Activated T-cell treated with anti-CD3 and anti-CD28 coated beads, Interleukin-2, amount 50 U/mL, for 24 hours (primary cell): ENCODE measurements around the gene DNAJB5.
"Not testable (repeated sequence)": the region's sequence is repeated elsewhere in the genome, so short reads cannot be mapped to it uniquely, and the experiment has no call there.

ENCODE experiments used
- DNase-seq: peaks from one replicate; pipeline ENCODE4 v3.0.0-alpha.2; 2020
- H3K27ac Mint-ChIP-seq: 2 replicates; pipeline ENCODE4 v1.8.0; 2020; ENCODE audit warnings: mild to moderate bottlenecking, mixed read lengths
- H3K27me3 Mint-ChIP-seq: 2 replicates; pipeline ENCODE4 v1.8.0; 2020; ENCODE audit warnings: mixed read lengths
- H3K36me3 Mint-ChIP-seq: 2 replicates; pipeline ENCODE4 v1.8.0; 2020; ENCODE audit warnings: low read depth, mixed read lengths
- H3K4me1 Mint-ChIP-seq: 2 replicates; pipeline ENCODE4 v1.8.0; 2020; ENCODE audit warnings: low read depth, mixed read lengths
- H3K4me3 Mint-ChIP-seq: 2 replicates; pipeline ENCODE4 v1.8.0; 2020; ENCODE audit warnings: mild to moderate bottlenecking, moderate library complexity, mixed read lengths
- H3K9me3 Mint-ChIP-seq: 2 replicates; pipeline ENCODE4 v1.8.0; 2020; ENCODE audit warnings: mixed read lengths

The DNAJB5 gene

DNA sequence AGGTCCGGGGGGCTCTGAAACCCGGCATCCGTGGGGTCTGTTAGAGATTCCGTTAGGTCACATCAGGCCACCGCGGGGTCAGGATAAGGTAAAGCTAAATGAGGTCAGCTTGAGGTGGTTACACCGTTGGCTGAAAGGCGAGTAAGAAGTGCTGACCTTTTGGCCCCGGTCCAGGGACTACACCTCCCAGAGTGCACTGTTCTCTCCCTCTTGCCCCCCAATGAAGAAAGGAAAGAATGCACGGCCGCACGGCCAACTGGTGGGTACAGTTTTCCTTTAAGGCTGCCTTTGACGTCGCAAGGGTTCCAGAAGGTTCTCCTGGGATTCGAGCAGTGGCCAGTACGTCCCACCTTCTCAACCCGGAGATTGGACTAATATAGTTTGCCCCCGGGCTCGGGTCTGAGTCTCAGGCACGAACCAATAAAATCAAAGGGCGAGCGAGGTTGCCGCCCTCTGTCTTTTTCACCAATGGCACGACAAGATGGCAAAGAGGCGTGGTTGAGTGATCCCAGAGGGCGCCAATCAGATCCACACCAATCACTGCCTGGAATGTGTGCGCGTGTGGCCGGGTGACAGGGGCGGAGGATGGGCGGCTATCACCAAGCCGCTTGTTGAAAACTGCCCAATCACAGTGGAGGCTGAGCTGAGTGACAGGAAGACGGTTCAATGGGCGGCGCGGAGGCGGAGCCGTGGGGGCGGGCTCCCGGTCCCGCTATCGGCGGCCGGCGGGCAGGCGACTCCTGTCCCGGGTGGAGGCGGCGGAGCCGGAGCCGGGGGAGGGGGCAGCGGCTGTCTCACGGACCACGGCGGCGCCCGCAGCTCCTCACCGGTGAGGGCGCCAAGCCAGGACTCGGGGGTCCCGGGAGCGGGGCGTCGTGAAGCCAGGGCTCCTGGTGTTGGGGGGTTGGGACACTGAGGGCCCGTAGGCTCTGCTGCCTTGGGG, at the start of gene DNAJB5:
DNAJB5 (plus strand) TSS at position 743 of the 943 bp plus-strand sequence. CDS start 886 bp downstream, outside the sequence.
- Mint-ChIP-seq H3K36me3 (no peaks in the 10 kb centered on the region), H3K9me3 (no peaks in the 10 kb centered on the region), H3K4me3 (peak within 1 kb of the TSS; percentile 85), H3K4me1 (peaks cover 84% of the 10 kb centered on the region), H3K27me3 (no peaks in the 10 kb centered on the region), H3K27ac (peak within 1 kb of the TSS; percentile 98)
- peak; percentile 99 for DNase-seq

DNA sequence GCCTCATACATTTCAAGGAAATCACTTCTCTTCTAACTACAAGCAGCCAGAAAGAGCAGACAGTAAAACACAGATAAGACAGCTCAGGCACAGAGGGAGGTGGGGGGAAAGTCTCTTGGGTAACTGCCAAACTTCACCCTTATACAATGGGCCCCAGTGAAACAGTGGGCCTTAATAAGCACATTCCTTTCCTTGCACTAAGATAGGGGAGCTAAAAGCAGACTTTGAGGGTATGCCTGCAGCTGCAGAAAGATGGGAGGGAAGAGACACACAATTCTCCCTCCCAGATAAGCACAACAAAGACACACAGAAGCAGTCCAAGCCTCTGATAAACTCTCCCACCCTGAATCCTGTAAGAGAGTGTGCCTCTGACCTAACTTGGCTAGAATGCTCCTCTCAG, 49.6 kb upstream of the DNAJB5 start:
- H3K36me3 Mint-ChIP-seq, H3K4me1 Mint-ChIP-seq, H3K4me3 Mint-ChIP-seq, H3K27ac Mint-ChIP-seq, H3K9me3 Mint-ChIP-seq, DNase-seq: not testable (repeated sequence)
- H3K27me3 Mint-ChIP-seq, result peaks cover 16% of the 10 kb centered on the region

DNA sequence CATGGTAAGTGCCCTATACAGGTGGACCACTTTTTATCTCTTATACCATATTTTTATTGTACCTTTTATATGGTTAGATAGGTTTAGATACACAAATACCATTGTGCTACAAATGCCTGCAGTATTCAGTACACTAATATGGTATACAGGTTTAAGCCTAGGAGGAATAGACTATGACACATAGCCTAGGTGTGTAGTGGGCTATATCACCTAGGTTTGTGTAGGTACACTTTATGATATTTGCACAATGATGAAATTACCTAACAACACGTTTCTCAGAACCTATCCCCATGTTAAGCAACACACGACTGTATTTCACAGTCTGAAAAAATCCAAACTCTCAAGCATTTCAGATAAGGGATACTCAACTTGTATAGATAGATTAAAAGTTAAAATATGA, 41.1 kb upstream of the DNAJB5 start:
- H3K27ac Mint-ChIP-seq, result no peak overlapping the region
- H3K36me3 Mint-ChIP-seq, result no peaks in the 10 kb centered on the region
- no peaks in the 10 kb centered on the region for H3K9me3 Mint-ChIP-seq
- no peak for DNase-seq
- peaks cover 39% of the 10 kb centered on the region for H3K27me3 Mint-ChIP-seq
- H3K4me1 Mint-ChIP-seq, result no peaks in the 10 kb centered on the region
- H3K4me3 Mint-ChIP-seq, result no peak overlapping the region

DNA sequence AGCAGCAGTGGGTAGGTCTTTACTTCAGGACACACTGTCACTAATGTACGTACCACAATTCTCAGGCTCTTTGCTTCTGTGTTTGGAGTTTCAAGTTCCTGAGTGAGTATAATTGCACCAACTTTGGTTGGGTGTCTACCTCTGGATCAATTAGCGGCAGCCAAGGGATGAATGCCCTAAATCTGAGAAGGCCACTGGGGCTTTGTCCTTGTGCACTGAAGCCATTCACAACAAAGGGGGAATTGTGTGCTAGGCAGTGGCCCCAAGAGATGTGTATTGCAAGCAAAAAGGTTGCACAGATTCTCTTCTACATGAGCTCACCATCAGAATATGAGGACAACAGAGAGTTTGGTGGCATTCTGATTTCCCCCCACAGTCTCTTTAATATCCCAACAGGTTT, 35.3 kb upstream of the DNAJB5 start:
- peaks cover 7% of the 10 kb centered on the region for H3K4me1 Mint-ChIP-seq
- H3K36me3 Mint-ChIP-seq, result no peaks in the 10 kb centered on the region
- no peaks in the 10 kb centered on the region for H3K9me3 Mint-ChIP-seq
- H3K27ac Mint-ChIP-seq, result no peak overlapping the region
- H3K4me3 Mint-ChIP-seq, result no peak overlapping the region
- H3K27me3 Mint-ChIP-seq, result peaks cover 65% of the 10 kb centered on the region
- DNase-seq, result no peak

DNA sequence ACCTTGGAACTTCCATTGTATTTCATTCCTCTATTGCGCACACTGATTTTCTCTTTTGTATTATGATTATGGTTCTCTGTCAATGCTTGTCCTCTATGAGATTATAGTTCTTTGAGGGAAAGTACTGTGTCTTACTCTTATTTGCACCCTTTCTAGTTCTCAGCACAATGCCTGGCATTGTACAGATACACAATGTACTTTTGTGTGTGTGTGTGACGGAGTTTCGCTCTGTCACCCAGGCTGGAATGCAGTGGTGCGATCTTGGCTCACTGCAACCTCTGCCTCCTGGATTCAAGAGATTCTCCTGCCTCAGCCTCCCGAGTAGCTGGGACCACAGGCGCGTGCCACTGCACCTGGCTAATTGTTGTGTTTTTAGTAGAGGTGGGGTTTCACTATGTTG, 33.5 kb upstream of the DNAJB5 start:
- H3K36me3 Mint-ChIP-seq, H3K9me3 Mint-ChIP-seq, H3K27ac Mint-ChIP-seq, H3K4me3 Mint-ChIP-seq, DNase-seq: not testable (repeated sequence)
- Mint-ChIP-seq H3K4me1 (peaks cover 13% of the 10 kb centered on the region), H3K27me3 (peaks cover 72% of the 10 kb centered on the region)

DNA sequence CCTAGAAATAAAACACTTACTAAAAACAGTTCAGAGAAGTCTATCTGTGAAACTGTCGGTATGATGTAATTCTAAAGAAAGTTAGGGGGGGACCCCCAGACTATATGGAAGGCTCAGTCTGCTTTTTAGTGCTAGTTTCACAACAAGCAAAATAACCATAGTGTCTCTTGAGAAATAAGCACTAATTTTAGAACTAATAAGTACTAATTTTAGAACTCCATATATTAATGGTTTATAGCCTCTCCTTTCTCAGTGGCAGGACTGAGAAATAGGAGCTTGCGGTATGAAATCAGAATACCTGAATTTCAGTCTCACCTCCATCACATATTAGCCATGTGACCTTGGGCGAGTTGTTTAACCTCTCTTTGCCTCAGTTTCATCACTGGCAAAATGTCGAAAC, 32.9 kb upstream of the DNAJB5 start:
- Mint-ChIP-seq H3K36me3 (no peaks in the 10 kb centered on the region), H3K4me1 (peaks cover 18% of the 10 kb centered on the region), H3K4me3 (peak overlapping the region; percentile 18), H3K27ac (no peak overlapping the region), H3K27me3 (peaks cover 72% of the 10 kb centered on the region), H3K9me3 (no peaks in the 10 kb centered on the region)
- DNase-seq, result no peak

DNA sequence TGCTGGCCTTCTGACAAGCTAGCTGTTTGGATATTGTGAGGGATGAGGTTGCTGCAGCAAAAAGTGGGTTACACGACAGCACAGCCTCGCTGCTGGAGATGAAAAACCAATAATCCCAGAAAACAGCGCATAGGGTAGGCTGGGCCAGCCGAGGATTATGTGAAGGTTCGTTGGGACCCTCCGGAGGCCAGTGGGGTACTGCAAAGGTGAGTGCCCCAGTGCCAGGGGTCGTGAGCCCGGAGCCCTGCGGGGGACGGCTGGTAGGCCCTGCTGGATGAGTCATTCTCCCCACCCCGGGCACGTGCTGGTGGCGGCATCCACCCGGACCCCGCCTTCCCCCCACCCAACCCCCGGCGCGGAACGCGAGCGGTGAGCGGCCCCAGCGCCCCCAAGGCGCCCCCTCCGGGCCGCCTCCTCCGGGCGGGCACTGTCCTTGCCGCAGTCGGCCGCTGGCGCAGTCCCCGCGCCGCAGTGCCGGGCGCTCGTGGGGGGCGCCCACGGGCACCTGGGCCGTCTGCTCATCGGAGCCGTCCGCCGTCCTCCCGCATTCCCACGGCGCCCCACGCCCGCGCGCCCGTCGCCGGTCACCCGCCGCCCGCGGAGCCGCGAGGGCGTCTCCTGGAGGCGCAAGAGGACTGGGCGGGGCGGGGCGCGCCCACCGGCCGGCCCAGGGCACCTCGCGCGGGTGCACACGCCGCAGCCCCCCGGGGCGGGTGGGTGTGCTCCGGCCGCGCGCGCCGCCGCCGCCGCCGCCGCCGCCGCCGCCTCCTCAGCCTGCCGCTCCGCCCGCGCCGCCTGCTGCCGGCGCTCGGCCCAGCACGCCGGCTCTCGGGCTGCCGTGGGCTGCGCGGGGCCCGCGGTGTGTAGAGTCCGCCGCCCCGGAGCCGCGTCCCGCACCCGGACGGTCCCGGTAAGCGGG, 31.8 kb upstream of the DNAJB5 start, which contains the start of gene PHF24:
PHF24 (plus strand) TSS at position 794 of the 919 bp plus-strand sequence. CDS start 13,014 bp downstream, outside the sequence.
- Mint-ChIP-seq H3K4me1 (peaks cover 29% of the 10 kb centered on the region), H3K9me3 (no peaks in the 10 kb centered on the region), H3K27me3 (peaks cover 68% of the 10 kb centered on the region), H3K4me3 (peak within 1 kb of the TSS; percentile 35), H3K36me3 (no peaks in the 10 kb centered on the region), H3K27ac (no peak within 1 kb of the TSS)
- peak; percentile 40 for DNase-seq

DNA sequence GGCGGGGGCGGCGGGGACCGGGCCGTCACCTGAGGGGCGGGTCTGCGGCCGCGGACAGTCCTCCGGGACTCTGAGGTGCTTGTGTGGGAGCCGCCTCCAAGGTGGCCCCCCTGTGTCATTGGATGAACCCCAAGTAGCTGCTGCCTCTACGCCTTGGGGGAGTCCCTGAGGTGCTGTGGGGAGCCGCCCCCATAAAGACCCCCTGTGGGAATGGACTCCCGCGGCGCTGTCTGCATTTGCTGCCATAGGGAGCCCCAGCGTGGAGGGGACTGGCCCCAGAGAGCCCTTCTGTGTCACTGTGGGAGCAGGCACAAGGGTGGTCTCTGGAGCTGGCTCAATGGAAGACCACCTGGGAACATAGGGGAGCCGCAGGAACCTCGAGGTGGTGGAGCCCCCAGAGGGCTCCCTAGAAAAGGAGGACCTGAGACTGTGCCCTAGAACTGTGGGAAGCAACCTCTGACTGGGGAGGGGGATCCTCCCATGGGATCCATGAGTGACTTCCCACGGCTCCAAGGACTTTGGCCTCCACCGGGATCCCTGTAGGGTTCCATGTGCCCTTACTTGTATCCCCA, 31.0 kb upstream of the DNAJB5 start:
- Mint-ChIP-seq H3K27me3 (peaks cover 71% of the 10 kb centered on the region), H3K36me3 (no peaks in the 10 kb centered on the region), H3K9me3 (no peaks in the 10 kb centered on the region), H3K4me1 (peaks cover 33% of the 10 kb centered on the region), H3K4me3 (peak overlapping the region; percentile 35), H3K27ac (no peak overlapping the region)
- DNase-seq, result no peak

DNA sequence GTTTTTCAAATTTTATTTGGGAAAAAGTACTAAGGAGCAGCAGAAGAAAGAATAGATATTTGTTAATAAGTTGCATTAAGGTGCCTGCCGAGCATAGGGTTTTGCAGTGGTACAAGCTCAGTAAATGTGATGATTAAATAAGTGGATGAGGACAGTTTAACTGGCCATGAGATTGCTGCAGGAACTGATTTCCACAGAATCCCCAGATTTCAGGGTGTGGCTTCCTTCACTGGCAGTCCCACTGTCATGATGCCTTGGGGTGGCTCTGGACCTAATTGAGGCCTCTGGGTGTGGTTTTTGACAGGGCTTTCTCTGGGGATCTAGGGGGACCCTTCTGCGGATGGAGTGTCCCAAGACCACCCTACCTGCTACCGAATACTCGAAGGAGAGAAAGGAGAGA, 30.1 kb upstream of the DNAJB5 start:
- Mint-ChIP-seq H3K4me3 (no peak overlapping the region), H3K36me3 (no peaks in the 10 kb centered on the region), H3K27me3 (peaks cover 72% of the 10 kb centered on the region), H3K9me3 (no peaks in the 10 kb centered on the region), H3K27ac (no peak overlapping the region), H3K4me1 (peaks cover 33% of the 10 kb centered on the region)
- no peak for DNase-seq

DNA sequence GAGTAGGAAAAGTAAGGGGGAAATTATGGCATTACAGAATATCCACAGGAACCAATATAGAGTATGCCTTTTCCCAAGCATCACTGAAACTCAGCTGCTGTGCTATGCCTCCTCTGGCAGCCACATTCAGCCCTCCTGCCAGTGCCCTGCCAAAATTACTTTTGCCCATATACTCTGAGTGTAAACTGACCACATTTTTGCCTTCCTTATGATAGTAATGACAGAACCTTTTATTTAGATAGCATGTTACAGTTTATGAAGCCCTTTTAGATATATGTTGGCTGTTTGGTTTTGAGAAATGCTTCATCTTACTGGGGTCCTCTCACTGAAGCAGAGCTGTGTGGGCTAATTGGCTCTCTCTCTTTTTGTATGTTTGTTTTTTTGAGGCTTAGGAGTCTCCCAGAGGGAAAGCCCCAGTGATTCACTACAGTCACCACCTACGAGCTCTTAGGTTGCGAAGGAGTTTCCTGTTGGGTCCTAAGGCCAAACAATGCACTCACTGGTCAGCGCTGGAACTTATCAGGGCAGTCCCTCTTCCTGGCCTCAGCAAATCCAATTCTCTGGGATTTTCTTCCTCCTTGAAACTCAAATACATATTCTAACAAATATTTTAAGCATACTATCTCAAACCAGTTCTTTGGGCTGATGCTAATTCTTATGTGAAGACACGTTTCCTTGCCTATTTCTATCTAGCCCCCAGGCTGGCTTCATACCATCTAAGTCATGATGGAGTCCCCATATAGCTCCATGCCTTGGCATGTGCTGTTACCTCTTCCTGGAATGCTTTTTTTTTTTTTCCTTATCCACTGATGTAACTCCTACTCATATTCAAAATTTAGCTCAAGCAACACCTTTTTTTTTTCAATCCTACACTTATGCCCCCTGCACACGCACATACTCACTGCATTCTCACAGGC, 27.7 kb upstream of the DNAJB5 start:
- DNase-seq, result no peak
- Mint-ChIP-seq H3K4me1 (peaks cover 30% of the 10 kb centered on the region), H3K9me3 (no peaks in the 10 kb centered on the region), H3K27ac (no peak overlapping the region), H3K27me3 (peaks cover 74% of the 10 kb centered on the region), H3K4me3 (no peak overlapping the region), H3K36me3 (no peaks in the 10 kb centered on the region)

DNA sequence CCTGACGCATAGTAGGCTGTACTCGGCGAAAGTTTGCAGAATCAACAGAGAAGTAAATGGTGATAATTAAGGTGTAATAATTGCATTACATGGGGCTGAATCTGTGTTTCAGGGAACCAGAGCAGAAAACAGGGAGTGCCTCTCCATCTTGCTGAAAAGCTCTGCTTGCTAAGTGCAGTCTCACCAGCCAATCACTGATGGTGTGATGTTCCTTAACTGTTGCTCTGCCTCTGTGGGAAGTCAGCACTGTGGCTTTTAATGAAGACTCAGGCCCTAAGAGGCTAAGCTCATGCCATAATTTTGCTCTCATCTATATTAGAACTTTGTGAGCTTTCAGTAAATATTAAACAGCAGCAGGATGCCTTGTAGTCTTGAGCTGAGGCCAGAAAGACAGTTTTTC, 27.0 kb upstream of the DNAJB5 start:
- DNase-seq, result no peak
- no peak overlapping the region for H3K4me3 Mint-ChIP-seq
- H3K4me1 Mint-ChIP-seq, result peaks cover 25% of the 10 kb centered on the region
- peaks cover 74% of the 10 kb centered on the region for H3K27me3 Mint-ChIP-seq
- no peaks in the 10 kb centered on the region for H3K36me3 Mint-ChIP-seq
- H3K9me3 Mint-ChIP-seq, result no peaks in the 10 kb centered on the region
- H3K27ac Mint-ChIP-seq, result no peak overlapping the region

DNA sequence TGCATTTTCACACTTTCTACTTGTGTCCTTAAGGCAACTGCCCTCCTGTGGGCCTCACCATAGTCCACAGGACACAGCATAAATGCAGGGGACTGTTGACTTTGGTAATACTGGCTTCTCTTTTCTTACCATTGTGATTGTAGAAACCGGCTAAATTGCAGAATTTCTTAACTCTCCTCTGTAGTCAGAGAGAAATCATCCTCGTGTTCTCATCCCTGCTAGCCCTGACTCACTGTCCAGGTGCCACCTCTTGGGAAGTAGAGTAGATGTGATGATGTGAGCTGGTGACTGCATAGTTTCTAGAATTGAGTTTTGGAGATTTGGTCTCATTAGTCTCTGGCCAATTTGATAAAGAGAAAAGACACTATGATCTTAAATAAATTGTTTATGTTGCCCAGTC, 26.0 kb upstream of the DNAJB5 start:
- H3K27me3 Mint-ChIP-seq, result peaks cover 77% of the 10 kb centered on the region
- no peaks in the 10 kb centered on the region for H3K9me3 Mint-ChIP-seq
- H3K4me3 Mint-ChIP-seq, result no peak overlapping the region
- peaks cover 25% of the 10 kb centered on the region for H3K4me1 Mint-ChIP-seq
- DNase-seq, result no peak
- H3K27ac Mint-ChIP-seq, result no peak overlapping the region
- no peaks in the 10 kb centered on the region for H3K36me3 Mint-ChIP-seq

DNA sequence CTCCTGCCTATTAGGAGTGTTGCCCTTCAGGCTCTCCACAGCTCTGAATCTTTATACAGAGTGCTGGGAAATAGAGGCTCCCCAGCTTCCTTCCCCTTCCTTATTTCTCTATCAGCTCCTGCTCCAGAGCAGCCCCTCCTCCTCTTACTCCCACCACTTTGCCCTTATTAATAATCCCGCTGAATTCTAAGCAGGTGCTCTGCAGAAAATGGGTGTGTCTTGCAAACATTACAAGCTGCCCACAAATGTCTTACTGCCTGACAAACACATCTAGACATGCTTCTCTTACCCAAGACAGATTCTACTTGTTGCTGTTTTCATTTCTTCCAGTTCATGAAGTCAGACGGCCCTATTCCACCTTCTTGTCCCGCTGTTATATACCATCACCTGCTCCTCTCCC, 25.1 kb upstream of the DNAJB5 start:
- Mint-ChIP-seq H3K4me3 (no peak overlapping the region), H3K4me1 (peaks cover 25% of the 10 kb centered on the region), H3K9me3 (no peaks in the 10 kb centered on the region), H3K27ac (no peak overlapping the region), H3K36me3 (no peaks in the 10 kb centered on the region), H3K27me3 (peaks cover 73% of the 10 kb centered on the region)
- no peak for DNase-seq
